Neural cell (in vitro differentiated cells): Measurements from ENCODE around the gene SDK1. TPM values are rescaled to one million over a fixed set of nuclear protein-coding genes. Genes with fewer than 3 reads are reported as not detected.

Experiments used
- H2AFZ ChIP-seq: fragments of 200-600, 300-800 bp; sonication (generic), shearing (Covaris generic); 2 replicates; pipeline ENCODE4 v1.6.0; 2014; ENCODE audit warnings: low read depth, mild to moderate bottlenecking, antibody characterized with exemption, low read length, moderate library complexity
- H3F3A ChIP-seq: fragments of 200-600 bp; shearing (Covaris generic); 2 replicates; pipeline ENCODE4 v1.6.1; 2016; ENCODE audit warnings: mild to moderate bottlenecking, moderate library complexity, mixed read lengths, antibody characterized with exemption, low read length; ENCODE audit not compliant: insufficient read depth, poor library complexity, severe bottlenecking
- H3K27ac ChIP-seq: fragments of 200-600, 300-800 bp; sonication (generic), shearing (Covaris generic); 2 replicates; pipeline ENCODE4 v1.5.1; 2014; ENCODE audit warnings: mild to moderate bottlenecking, low read length, moderate library complexity
- H3K27me3 ChIP-seq: fragments of 300-800, 200-600 bp; sonication (generic), shearing (Covaris generic); 2 replicates; pipeline ENCODE4 v1.6.0; 2014; ENCODE audit warnings: mild to moderate bottlenecking, low read depth, low read length, moderate library complexity; ENCODE audit not compliant: insufficient read depth
- H3K36me3 ChIP-seq: fragments of 300-800, 200-600 bp; sonication (generic), shearing (Covaris generic); 2 replicates; pipeline ENCODE4 v1.5.1; 2014; ENCODE audit warnings: mild to moderate bottlenecking, antibody characterized with exemption, low read length, moderate library complexity; ENCODE audit not compliant: insufficient read depth
- H3K4me2 ChIP-seq: fragments of 300-800, 200-600 bp; sonication (generic), shearing (Covaris generic); 2 replicates; pipeline ENCODE4 v1.6.0; 2014; ENCODE audit warnings: mild to moderate bottlenecking, low read length
- H3K4me3 ChIP-seq: fragments of 300-800, 200-600 bp; sonication (generic), shearing (Covaris generic); 2 replicates; pipeline ENCODE4 v1.5.1; 2014; ENCODE audit warnings: mild to moderate bottlenecking, low read length, moderate library complexity
- H3K79me2 ChIP-seq: fragments of 200-600 bp; shearing (Covaris generic); replicated peaks from 2 replicates; pipeline ENCODE4 v1.6.0; 2014; ENCODE audit warnings: mild to moderate bottlenecking, low read length, moderate library complexity; ENCODE audit not compliant: insufficient read depth
- H3K9ac ChIP-seq: fragments of 300-800, 200-600 bp; sonication (generic), shearing (Covaris generic); 2 replicates; pipeline ENCODE4 v1.6.1; 2016; ENCODE audit warnings: mild to moderate bottlenecking, low read length, mixed read lengths
- H3K9me2 ChIP-seq: fragments of 200-600 bp; shearing (Covaris generic); 2 replicates; pipeline ENCODE4 v1.6.1; 2016; ENCODE audit warnings: mild to moderate bottlenecking, low read length, mixed read lengths; ENCODE audit not compliant: insufficient read depth
- H3K9me3 ChIP-seq: fragments of 200-600, 300-800 bp; sonication (generic), shearing (Covaris generic); 2 replicates; pipeline ENCODE4 v1.6.1; 2016; ENCODE audit warnings: mild to moderate bottlenecking, mixed run types, low read length, moderate library complexity, mixed read lengths
- H4K20me1 ChIP-seq: fragments of 200-600 bp; shearing (Covaris generic); 2 replicates; pipeline ENCODE4 v1.6.1; 2016; ENCODE audit warnings: mild to moderate bottlenecking, mixed run types; ENCODE audit not compliant: insufficient read depth
- EP300 ChIP-seq: fragments of 450-650 bp; conservative IDR thresholded peaks from 2 replicates; pipeline ENCODE4 v1.6.1; 2014; ENCODE audit warnings: antibody characterized with exemption, mild to moderate bottlenecking, moderate library complexity; ENCODE audit not compliant: poor library complexity, severe bottlenecking
- EZH2 ChIP-seq: fragments of 200-600, 300-800 bp; shearing (Covaris generic), sonication (generic); IDR thresholded peaks from 2 replicates; pipeline ENCODE4 v1.6.1; 2014; ENCODE audit warnings: antibody characterized with exemption, low read length, borderline replicate concordance, mild to moderate bottlenecking; ENCODE audit not compliant: insufficient read depth, poor library complexity, severe bottlenecking
- MXI1 ChIP-seq: fragments of 450-650 bp; conservative IDR thresholded peaks from 2 replicates; pipeline ENCODE4 v1.6.1; 2014; ENCODE audit warnings: antibody characterized with exemption, mild to moderate bottlenecking; ENCODE audit not compliant: poor library complexity, severe bottlenecking
- POLR2AphosphoS5 ChIP-seq: IDR thresholded peaks from 2 replicates; pipeline ENCODE4 v1.6.1; 2012
- RAD21 ChIP-seq: fragments of 450-650 bp; conservative IDR thresholded peaks from 2 replicates; pipeline ENCODE4 v1.6.1; 2014; ENCODE audit warnings: antibody characterized with exemption, mild to moderate bottlenecking, moderate library complexity
- SMC3 ChIP-seq: fragments of 450-650 bp; conservative IDR thresholded peaks from 2 replicates; pipeline ENCODE4 v1.6.1; 2014; ENCODE audit warnings: antibody characterized with exemption, mild to moderate bottlenecking, moderate library complexity; ENCODE audit not compliant: poor library complexity
- TAF1 ChIP-seq: IDR thresholded peaks from 2 replicates; pipeline ENCODE4 v1.6.1; 2012; ENCODE audit warnings: low read depth
- polyA plus RNA-seq: library from polyadenylated mRNA; depleted of rRNA; stranded (reverse); fragments of >200 nt; gene quantifications from 2 replicates; pipeline ENCODE4 v1.2.3, GENCODE V29; 2014
- TF ChIP-seq, protein P1 (sequence below): fragments of 450-650 bp; IDR thresholded peaks from 2 replicates; pipeline ENCODE4 v1.5.1; 2014; ENCODE audit warnings: antibody characterized with exemption, mild to moderate bottlenecking, moderate library complexity; ENCODE audit not compliant: poor library complexity, severe bottlenecking
- TF ChIP-seq, protein P2 (sequence below): IDR thresholded peaks from 2 replicates; pipeline ENCODE4 v1.6.1; 2012; ENCODE audit warnings: borderline replicate concordance

Gene SDK1
- polyA plus RNA-seq, 1 donor from 2014 or later = 2.7 TPM

DNA sequence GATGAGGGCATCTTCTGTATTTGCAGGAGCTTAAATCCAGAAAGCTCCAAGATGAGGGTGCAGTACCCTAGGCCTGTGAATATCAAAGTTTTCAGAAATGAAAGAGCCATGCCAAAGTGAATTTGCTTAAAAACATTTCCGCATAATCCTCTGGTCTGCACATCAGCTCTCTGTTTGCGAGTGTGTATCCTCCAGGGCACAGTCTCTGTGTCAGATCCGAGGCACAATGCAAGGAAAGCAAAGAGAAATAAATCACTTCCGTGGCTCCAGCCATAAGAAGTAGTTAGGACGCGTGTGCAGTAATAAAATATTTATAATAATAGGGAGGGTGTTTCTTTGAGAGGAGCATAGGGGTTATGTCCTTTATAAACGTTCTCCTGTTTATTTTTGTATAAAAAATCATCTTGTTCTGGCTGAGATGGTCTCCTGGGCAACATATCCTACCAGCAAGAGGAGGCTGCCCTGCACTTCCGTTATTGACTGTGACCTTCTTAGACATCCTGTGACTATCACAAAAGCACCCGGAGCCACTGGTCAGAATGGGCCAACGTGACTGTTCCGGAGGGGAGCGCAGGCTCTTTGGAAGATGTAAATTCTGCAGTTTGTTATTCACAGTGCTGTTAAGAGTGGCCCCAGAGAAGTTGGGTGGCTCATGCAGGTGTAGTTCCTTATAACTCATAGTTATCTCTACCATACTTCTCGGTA lies 713.4 kb downstream of the SDK1 start:
- TF ChIP-seq SMC3 (no peak), EP300 (no peak)
- TF ChIP-seq, protein P1, sequence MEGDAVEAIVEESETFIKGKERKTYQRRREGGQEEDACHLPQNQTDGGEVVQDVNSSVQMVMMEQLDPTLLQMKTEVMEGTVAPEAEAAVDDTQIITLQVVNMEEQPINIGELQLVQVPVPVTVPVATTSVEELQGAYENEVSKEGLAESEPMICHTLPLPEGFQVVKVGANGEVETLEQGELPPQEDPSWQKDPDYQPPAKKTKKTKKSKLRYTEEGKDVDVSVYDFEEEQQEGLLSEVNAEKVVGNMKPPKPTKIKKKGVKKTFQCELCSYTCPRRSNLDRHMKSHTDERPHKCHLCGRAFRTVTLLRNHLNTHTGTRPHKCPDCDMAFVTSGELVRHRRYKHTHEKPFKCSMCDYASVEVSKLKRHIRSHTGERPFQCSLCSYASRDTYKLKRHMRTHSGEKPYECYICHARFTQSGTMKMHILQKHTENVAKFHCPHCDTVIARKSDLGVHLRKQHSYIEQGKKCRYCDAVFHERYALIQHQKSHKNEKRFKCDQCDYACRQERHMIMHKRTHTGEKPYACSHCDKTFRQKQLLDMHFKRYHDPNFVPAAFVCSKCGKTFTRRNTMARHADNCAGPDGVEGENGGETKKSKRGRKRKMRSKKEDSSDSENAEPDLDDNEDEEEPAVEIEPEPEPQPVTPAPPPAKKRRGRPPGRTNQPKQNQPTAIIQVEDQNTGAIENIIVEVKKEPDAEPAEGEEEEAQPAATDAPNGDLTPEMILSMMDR = no peak
- TF ChIP-seq, protein P2, sequence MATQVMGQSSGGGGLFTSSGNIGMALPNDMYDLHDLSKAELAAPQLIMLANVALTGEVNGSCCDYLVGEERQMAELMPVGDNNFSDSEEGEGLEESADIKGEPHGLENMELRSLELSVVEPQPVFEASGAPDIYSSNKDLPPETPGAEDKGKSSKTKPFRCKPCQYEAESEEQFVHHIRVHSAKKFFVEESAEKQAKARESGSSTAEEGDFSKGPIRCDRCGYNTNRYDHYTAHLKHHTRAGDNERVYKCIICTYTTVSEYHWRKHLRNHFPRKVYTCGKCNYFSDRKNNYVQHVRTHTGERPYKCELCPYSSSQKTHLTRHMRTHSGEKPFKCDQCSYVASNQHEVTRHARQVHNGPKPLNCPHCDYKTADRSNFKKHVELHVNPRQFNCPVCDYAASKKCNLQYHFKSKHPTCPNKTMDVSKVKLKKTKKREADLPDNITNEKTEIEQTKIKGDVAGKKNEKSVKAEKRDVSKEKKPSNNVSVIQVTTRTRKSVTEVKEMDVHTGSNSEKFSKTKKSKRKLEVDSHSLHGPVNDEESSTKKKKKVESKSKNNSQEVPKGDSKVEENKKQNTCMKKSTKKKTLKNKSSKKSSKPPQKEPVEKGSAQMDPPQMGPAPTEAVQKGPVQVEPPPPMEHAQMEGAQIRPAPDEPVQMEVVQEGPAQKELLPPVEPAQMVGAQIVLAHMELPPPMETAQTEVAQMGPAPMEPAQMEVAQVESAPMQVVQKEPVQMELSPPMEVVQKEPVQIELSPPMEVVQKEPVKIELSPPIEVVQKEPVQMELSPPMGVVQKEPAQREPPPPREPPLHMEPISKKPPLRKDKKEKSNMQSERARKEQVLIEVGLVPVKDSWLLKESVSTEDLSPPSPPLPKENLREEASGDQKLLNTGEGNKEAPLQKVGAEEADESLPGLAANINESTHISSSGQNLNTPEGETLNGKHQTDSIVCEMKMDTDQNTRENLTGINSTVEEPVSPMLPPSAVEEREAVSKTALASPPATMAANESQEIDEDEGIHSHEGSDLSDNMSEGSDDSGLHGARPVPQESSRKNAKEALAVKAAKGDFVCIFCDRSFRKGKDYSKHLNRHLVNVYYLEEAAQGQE = no peak
- H3K9me2 ChIP-seq = no peaks in the 10 kb centered on the region
- H3F3A ChIP-seq = no peaks in the 10 kb centered on the region
- H2AFZ ChIP-seq = no peak overlapping the region
- H3K9me3 ChIP-seq = peaks cover 3% of the 10 kb centered on the region
- H3K27ac ChIP-seq = no peak overlapping the region
- no peaks in the 10 kb centered on the region for H3K27me3 ChIP-seq
- no peak overlapping the region for H3K4me3 ChIP-seq
- H3K36me3 ChIP-seq = no peaks in the 10 kb centered on the region
- no peak overlapping the region for H3K4me2 ChIP-seq
- no peak overlapping the region for H3K9ac ChIP-seq
- H3K79me2 ChIP-seq = no peaks in the 10 kb centered on the region
- no peaks in the 10 kb centered on the region for H4K20me1 ChIP-seq

DNA sequence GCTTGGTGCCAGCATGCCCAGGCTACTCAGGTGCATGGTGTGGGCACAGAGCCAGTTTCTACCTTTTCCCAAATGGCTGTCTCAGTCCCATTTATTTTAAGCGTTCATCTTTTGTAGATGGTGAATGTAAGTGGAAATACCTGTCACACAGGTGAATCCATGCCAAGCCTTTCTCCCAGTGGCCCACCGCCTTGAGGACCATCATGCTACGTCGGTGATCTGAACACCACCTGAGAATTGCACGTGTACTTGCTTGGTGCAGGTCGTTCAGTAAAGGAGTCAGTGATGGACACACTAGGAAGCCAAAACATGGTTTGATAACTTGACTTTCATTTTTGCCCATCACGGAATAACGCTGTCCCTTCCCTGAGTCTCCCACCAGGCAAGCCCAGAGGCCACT lies 714.3 kb downstream of the SDK1 start:
- H3K27ac ChIP-seq = no peak overlapping the region

More for the DNA sequence above, 714.3 kb downstream of the SDK1 start:
- Histone ChIP-seq H2AFZ (no peak overlapping the region), H3K9me2 (no peaks in the 10 kb centered on the region), H3F3A (no peaks in the 10 kb centered on the region), H3K9me3 (peaks cover 3% of the 10 kb centered on the region), H3K27me3 (no peaks in the 10 kb centered on the region), H3K36me3 (no peaks in the 10 kb centered on the region), H3K4me2 (no peak overlapping the region), H3K79me2 (no peaks in the 10 kb centered on the region), H4K20me1 (no peaks in the 10 kb centered on the region), H3K9ac (no peak overlapping the region), H3K4me3 (no peak overlapping the region)
- TF ChIP-seq TAF1 = no peak
- TF ChIP-seq SMC3 = no peak
- TF ChIP-seq, protein P2 = no peak
- no peak for TF ChIP-seq MXI1
- TF ChIP-seq EP300 = no peak
- TF ChIP-seq RAD21 = no peak
- TF ChIP-seq, protein P1 = no peak
- TF ChIP-seq POLR2AphosphoS5 = no peak
- TF ChIP-seq EZH2 = no peak
